ENCODE data around the gene DGUOK.

DGUOK gene

GRCh38 chr2:73888388-73888787, 38.3 kb upstream of the DGUOK start:
- Histone ChIP-seq H3K4me1 (ENCODE audit: control insufficient read depth in 1 of 2, insufficient read depth in 1 of 2, low read depth in 1 of 2, low read length in 1 of 2) (no peaks in the 10 kb centered on the region), H3K4me3 (ENCODE audit: low read depth in 1 of 2, low read length in 1 of 2) (no peak overlapping the region)

GRCh38 chr2:73889206-73889605, 37.5 kb upstream of the DGUOK start:
- Histone ChIP-seq H3K4me1 (ENCODE audit: control insufficient read depth in 1 of 2, insufficient read depth in 1 of 2, low read depth in 1 of 2, low read length in 1 of 2) (no peaks in the 10 kb centered on the region), H3K4me3 (ENCODE audit: low read depth in 1 of 2, low read length in 1 of 2) (no peak overlapping the region), H3K36me3 (no peaks in the 10 kb centered on the region), H3K27me3 (peaks cover 5% of the 10 kb centered on the region), H3K9me3 (no peaks in the 10 kb centered on the region), H3K27ac (no peak overlapping the region)
- TF ChIP-seq, protein P1, sequence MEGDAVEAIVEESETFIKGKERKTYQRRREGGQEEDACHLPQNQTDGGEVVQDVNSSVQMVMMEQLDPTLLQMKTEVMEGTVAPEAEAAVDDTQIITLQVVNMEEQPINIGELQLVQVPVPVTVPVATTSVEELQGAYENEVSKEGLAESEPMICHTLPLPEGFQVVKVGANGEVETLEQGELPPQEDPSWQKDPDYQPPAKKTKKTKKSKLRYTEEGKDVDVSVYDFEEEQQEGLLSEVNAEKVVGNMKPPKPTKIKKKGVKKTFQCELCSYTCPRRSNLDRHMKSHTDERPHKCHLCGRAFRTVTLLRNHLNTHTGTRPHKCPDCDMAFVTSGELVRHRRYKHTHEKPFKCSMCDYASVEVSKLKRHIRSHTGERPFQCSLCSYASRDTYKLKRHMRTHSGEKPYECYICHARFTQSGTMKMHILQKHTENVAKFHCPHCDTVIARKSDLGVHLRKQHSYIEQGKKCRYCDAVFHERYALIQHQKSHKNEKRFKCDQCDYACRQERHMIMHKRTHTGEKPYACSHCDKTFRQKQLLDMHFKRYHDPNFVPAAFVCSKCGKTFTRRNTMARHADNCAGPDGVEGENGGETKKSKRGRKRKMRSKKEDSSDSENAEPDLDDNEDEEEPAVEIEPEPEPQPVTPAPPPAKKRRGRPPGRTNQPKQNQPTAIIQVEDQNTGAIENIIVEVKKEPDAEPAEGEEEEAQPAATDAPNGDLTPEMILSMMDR (IDR thresholded peaks at IDR 0.05): no peak

More at GRCh38 chr2:73888388-73888787, 38.3 kb upstream of the DGUOK start:
- no peaks in the 10 kb centered on the region for H3K9me3 ChIP-seq
- H3K27ac ChIP-seq: no peak overlapping the region
- peaks cover 5% of the 10 kb centered on the region for H3K27me3 ChIP-seq
- no peaks in the 10 kb centered on the region for H3K36me3 ChIP-seq
- TF ChIP-seq, protein P1 (IDR thresholded peaks at IDR 0.05): no peak

- Histone ChIP-seq H3K4me3 (ENCODE audit: low read depth in 1 of 2, low read length in 1 of 2) (no peak overlapping the region), H3K27ac (no peak overlapping the region), H3K27me3 (peaks cover 5% of the 10 kb centered on the region), H3K9me3 (no peaks in the 10 kb centered on the region), H3K36me3 (no peaks in the 10 kb centered on the region), H3K4me1 (ENCODE audit: control insufficient read depth in 1 of 2, insufficient read depth in 1 of 2, low read depth in 1 of 2, low read length in 1 of 2) (no peaks in the 10 kb centered on the region)
- TF ChIP-seq, protein P1 (IDR thresholded peaks at IDR 0.05): no peak
These were observed 36.2 kb upstream of the DGUOK start for GRCh38 chr2:73890301-73891092.

GRCh38 chr2:73891276-73891901, 35.3 kb upstream of the DGUOK start:
- H3K4me1 ChIP-seq (ENCODE audit: control insufficient read depth in 1 of 2, insufficient read depth in 1 of 2, low read depth in 1 of 2, low read length in 1 of 2): no peaks in the 10 kb centered on the region
- TF ChIP-seq, protein P1 (IDR thresholded peaks at IDR 0.05): no peak
- H3K36me3 ChIP-seq: no peaks in the 10 kb centered on the region
- no peak overlapping the region for H3K27ac ChIP-seq
- H3K9me3 ChIP-seq: no peaks in the 10 kb centered on the region
- H3K4me3 ChIP-seq (ENCODE audit: low read depth in 1 of 2, low read length in 1 of 2): no peak overlapping the region
- H3K27me3 ChIP-seq: peaks cover 5% of the 10 kb centered on the region

- no peak within 1 kb of the TSS for H3K27ac ChIP-seq
- H3K4me1 ChIP-seq (ENCODE audit: control insufficient read depth in 1 of 2, insufficient read depth in 1 of 2, low read depth in 1 of 2, low read length in 1 of 2): no peaks in the 10 kb centered on the region
- H3K36me3 ChIP-seq: no peaks in the 10 kb centered on the region
- TF ChIP-seq, protein P1 (IDR thresholded peaks at IDR 0.05): no peak
- no peaks in the 10 kb centered on the region for H3K9me3 ChIP-seq
- H3K4me3 ChIP-seq (ENCODE audit: low read depth in 1 of 2, low read length in 1 of 2): no peak within 1 kb of the TSS
- peaks cover 6% of the 10 kb centered on the region for H3K27me3 ChIP-seq
These were observed 33.9 kb upstream of the DGUOK start, which contains the start of gene ACTG2 for GRCh38 chr2:73892631-73893329. Gene ACTG2 (plus strand): TSS chr2:73893008. CDS start chr2:73901312, 8,304 bp downstream.
